Ishikawa (cell line): ENCODE results near the gene BPIFA1.

Source experiments
- CEBPB ChIP-seq: IDR thresholded peaks from 2 replicates; pipeline ENCODE4 v1.6.1; 2012
- CREB1 ChIP-seq: IDR thresholded peaks from 2 replicates; pipeline ENCODE4 v1.6.1; 2012; ENCODE audit warnings: low read depth
- EP300 ChIP-seq: IDR thresholded peaks from 2 replicates; pipeline ENCODE4 v1.6.1; 2012; ENCODE audit warnings: borderline replicate concordance
- RAD21 ChIP-seq: IDR thresholded peaks from 2 replicates; pipeline ENCODE4 v1.6.1; 2012; ENCODE audit warnings: low read depth
- TAF1 ChIP-seq: IDR thresholded peaks from 2 replicates; pipeline ENCODE4 v1.6.1; 2012; ENCODE audit warnings: low read depth, mild to moderate bottlenecking
- TEAD4 ChIP-seq: IDR thresholded peaks from 2 replicates; pipeline ENCODE4 v1.6.1; 2012
- TF ChIP-seq, protein P1 (sequence below): IDR thresholded peaks from 2 replicates; pipeline ENCODE4 v1.6.1; 2012

- TF ChIP-seq, protein P1, sequence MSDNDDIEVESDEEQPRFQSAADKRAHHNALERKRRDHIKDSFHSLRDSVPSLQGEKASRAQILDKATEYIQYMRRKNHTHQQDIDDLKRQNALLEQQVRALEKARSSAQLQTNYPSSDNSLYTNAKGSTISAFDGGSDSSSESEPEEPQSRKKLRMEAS = no peak
- TF ChIP-seq EP300 (no peak), CREB1 (no peak), RAD21 (no peak), TEAD4 (no peak), TAF1 (no peak), CEBPB (no peak)
Observed at GRCh38 chr20:33240923-33241322, 5.1 kb downstream of the BPIFA1 start.
